Ovary (tissue), 3 donors: Measurements from ENCODE around the gene ACSL6.

ENCODE experiments used
- EP300 ChIP-seq: sonication (generic); formaldehyde crosslinking; IDR thresholded peaks from one replicate; pipeline ENCODE4 v1.6.1; 2017; ENCODE audit warnings: antibody characterized with exemption
- POLR2A ChIP-seq: fragments of 450-650 bp; IDR thresholded peaks from one replicate; pipeline ENCODE4 v1.6.1; 2017; ENCODE audit warnings: antibody characterized with exemption, mild to moderate bottlenecking, moderate library complexity
- TF ChIP-seq, protein P1 (sequence below), 3 donors: fragments of 450-650 bp in 2 of 3; fragments of 200-600 bp in 1 of 3; IDR thresholded peaks; one replicate each; pipeline versions ENCODE4 v1.5.1 to v1.8.0; 2016 to 2022; ENCODE audit warnings: antibody characterized with exemption in 3 of 3, mild to moderate bottlenecking in 1 of 3
- donor health status: DM: no; HTN: no; CAD: no.

DNA sequence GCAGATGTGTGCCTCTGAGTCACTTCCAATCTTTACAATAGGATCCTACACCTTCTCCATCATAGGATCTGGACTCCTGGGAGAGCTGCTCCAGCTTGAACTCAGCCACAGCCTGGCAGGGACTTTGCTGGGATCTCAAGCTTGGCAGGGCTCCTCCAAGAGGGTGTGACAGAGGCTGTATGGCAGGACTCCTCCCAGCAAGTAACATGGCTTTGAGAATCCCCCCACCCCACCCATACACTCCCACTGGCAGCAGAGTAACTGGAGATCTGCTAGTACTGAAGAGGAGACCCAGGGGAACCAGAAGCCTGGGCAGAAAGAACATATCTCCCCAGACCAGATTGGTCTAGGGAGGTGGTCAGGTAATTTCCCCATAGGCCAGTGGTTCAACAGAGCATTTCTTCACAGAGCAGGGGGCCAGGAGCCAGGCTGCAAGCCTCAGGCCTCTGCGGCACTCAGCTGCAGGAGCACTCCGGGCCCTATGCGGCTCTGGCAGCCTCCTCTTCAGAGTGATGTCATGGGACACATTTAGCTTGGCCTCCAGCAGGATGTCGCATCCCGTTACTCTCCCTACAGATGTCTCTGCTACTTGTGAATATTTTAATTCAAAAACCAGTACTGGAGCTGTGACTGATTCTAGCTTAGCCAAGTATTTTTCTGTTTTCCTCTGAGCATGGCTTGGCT is 1.7 kb upstream of the ACSL6 start:
- TF ChIP-seq POLR2A, result no peak
- TF ChIP-seq, protein P1, sequence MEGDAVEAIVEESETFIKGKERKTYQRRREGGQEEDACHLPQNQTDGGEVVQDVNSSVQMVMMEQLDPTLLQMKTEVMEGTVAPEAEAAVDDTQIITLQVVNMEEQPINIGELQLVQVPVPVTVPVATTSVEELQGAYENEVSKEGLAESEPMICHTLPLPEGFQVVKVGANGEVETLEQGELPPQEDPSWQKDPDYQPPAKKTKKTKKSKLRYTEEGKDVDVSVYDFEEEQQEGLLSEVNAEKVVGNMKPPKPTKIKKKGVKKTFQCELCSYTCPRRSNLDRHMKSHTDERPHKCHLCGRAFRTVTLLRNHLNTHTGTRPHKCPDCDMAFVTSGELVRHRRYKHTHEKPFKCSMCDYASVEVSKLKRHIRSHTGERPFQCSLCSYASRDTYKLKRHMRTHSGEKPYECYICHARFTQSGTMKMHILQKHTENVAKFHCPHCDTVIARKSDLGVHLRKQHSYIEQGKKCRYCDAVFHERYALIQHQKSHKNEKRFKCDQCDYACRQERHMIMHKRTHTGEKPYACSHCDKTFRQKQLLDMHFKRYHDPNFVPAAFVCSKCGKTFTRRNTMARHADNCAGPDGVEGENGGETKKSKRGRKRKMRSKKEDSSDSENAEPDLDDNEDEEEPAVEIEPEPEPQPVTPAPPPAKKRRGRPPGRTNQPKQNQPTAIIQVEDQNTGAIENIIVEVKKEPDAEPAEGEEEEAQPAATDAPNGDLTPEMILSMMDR (IDR thresholded peaks at IDR 0.05), result no peak
- no peak for TF ChIP-seq EP300
